B cell (primary cell): ENCODE measurements around the gene ERRFI1. TPM values are rescaled to one million over a fixed set of nuclear protein-coding genes. Genes with fewer than 3 reads are reported as not detected.

Experiments
- ATAC-seq: fragments of 200-7000 bp; cut with Tn5 transposase; one replicate; pipeline ENCODE4 v1.10.0; 2021; ENCODE audit warnings: low read depth, mild to moderate bottlenecking, moderate number of reproducible peaks, moderate library complexity
- CTCF ChIA-PET: fragments of 350-600 bp; sonication (Branson Sonifier 250); formaldehyde crosslinking; loops from one replicate; lab custom pipeline; 2021; ENCODE audit warnings: antibody characterized with exemption, inconsistent platforms; lab: Charles Lee
- POLR2A ChIA-PET: fragments of 350-600 bp; sonication (Branson Sonifier 250); formaldehyde crosslinking; loops from one replicate; lab custom pipeline; 2021; ENCODE audit warnings: antibody characterized with exemption; lab: Charles Lee
- DNase-seq: peaks from one replicate; pipeline ENCODE4 v3.0.0; 2013
- H2AFZ ChIP-seq: 2 replicates; pipeline ENCODE4 v1.6.1; 2012; ENCODE audit warnings: mild to moderate bottlenecking, low read depth, low read length; ENCODE audit not compliant: insufficient read depth, poor library complexity, severe bottlenecking
- H3K27ac ChIP-seq, 2 donors: 1 replicate in 1 of 2; 2 replicates in 1 of 2; pipeline ENCODE4 v1.5.1; 2012 to 2013; ENCODE audit warnings: low read length in 2 of 2, mild to moderate bottlenecking in 2 of 2, moderate library complexity in 1 of 2
- H3K27me3 ChIP-seq, 4 experiments: fragments of 200-600 bp in 1 of 4; sonication (generic) in 1 of 4; replicated peaks in 1 of 4; 1 replicate in 2 of 4; 2 replicates in 2 of 4; pipeline versions ENCODE4 v1.6.1 to v1.7.0; 2013 to 2016; ENCODE audit warnings: low read length in 3 of 4, mild to moderate bottlenecking in 2 of 4, mixed read lengths in 1 of 4, moderate library complexity in 1 of 4; ENCODE audit not compliant: insufficient read depth in 4 of 4, control insufficient read depth in 3 of 4; ENCODE audit errors: control extremely low read depth in 1 of 4
- H3K36me3 ChIP-seq, 2 experiments: replicated peaks in 1 of 2; 1 replicate in 1 of 2; 2 replicates in 1 of 2; pipeline versions ENCODE4 v1.6.1 to v1.7.1; 2013; ENCODE audit warnings: low read length in 1 of 2; ENCODE audit not compliant: insufficient read depth in 2 of 2, control insufficient read depth in 1 of 2; ENCODE audit errors: control extremely low read depth in 1 of 2, extremely low read depth in 1 of 2
- H3K4me1 ChIP-seq, 2 donors: fragments of 200-600 bp in 1 of 2; sonication (generic) in 1 of 2; 1 replicate in 1 of 2; 2 replicates in 1 of 2; pipeline versions ENCODE4 v1.5.1 to v1.6.1; 2013 to 2017; ENCODE audit warnings: low read length in 2 of 2; ENCODE audit not compliant: control insufficient read depth in 2 of 2, insufficient read depth in 2 of 2
- H3K4me2 ChIP-seq: replicated peaks from 2 replicates; pipeline ENCODE3; 2012; ENCODE audit warnings: mild to moderate bottlenecking, low read depth, low read length; ENCODE audit not compliant: poor library complexity, severe bottlenecking
- H3K4me3 ChIP-seq, 5 experiments: fragments of 200-600 bp in 1 of 5; sonication (generic) in 1 of 5; 1 replicate in 3 of 5; 2 replicates in 2 of 5; pipeline versions ENCODE4 v1.5.1 to v1.7.0; 2011 to 2016; ENCODE audit warnings: low read length in 4 of 5, mild to moderate bottlenecking in 4 of 5, low read depth in 2 of 5, control low read depth in 1 of 5, moderate library complexity in 1 of 5; ENCODE audit not compliant: insufficient read depth in 1 of 5; ENCODE audit errors: control extremely low read depth in 1 of 5, extremely low read depth in 1 of 5
- H3K79me2 ChIP-seq: fragments of 200-600 bp; sonication (generic); one replicate; pipeline ENCODE4 v1.6.0; 2016; ENCODE audit warnings: low read length; ENCODE audit not compliant: control insufficient read depth, insufficient read depth
- H3K9ac ChIP-seq: fragments of 200-600 bp; sonication (generic); 2 replicates; pipeline ENCODE4 v1.6.1; 2017; ENCODE audit warnings: mild to moderate bottlenecking, low read length, moderate library complexity
- H3K9me3 ChIP-seq, 3 donors: one replicate each; pipeline versions ENCODE4 v1.6.1 to v1.7.1; 2013; ENCODE audit warnings: low read length in 2 of 3; ENCODE audit not compliant: control insufficient read depth in 2 of 3, insufficient read depth in 1 of 3; ENCODE audit errors: control extremely low read depth in 1 of 3
- H4K20me1 ChIP-seq: 2 replicates; pipeline ENCODE4 v1.6.0; 2012; ENCODE audit warnings: mild to moderate bottlenecking, low read length; ENCODE audit not compliant: insufficient read depth, control insufficient read depth, poor library complexity, severe bottlenecking
- H3K27ac Mint-ChIP-seq: one replicate; pipeline ENCODE4 v1.8.0; 2021; ENCODE audit warnings: mixed read lengths
- H3K27me3 Mint-ChIP-seq: one replicate; pipeline ENCODE4 v1.8.0; 2021; ENCODE audit warnings: mixed read lengths
- H3K4me1 Mint-ChIP-seq: one replicate; pipeline ENCODE4 v1.8.0; 2021; ENCODE audit warnings: mixed read lengths
- H3K4me3 Mint-ChIP-seq: one replicate; pipeline ENCODE4 v1.8.0; 2021; ENCODE audit warnings: mixed read lengths
- H3K9me3 Mint-ChIP-seq: one replicate; pipeline ENCODE4 v1.8.0; 2022; ENCODE audit warnings: mixed read lengths; ENCODE audit not compliant: insufficient read depth
- EZH2 ChIP-seq: IDR thresholded peaks from 2 replicates; pipeline ENCODE4 v1.6.1; 2012; ENCODE audit warnings: borderline replicate concordance, low read depth, mild to moderate bottlenecking, moderate library complexity, low read length; ENCODE audit not compliant: insufficient read depth, poor library complexity, severe bottlenecking
- WGBS: methylation state at CpG from one replicate; pipeline ENCODE4 v1.1.5; 2013; ENCODE audit warnings: missing lambda C conversion rate; ENCODE audit not compliant: insufficient coverage; 5-methylcytosine and 5-hydroxymethylcytosine counted together
- intact Hi-C: fragments of 100-400 bp; cut with micrococcal nuclease; formaldehyde crosslinking; loops from one replicate; pipeline ENCODE4 v1.10.0; 2022
- polyA plus RNA-seq: library from polyadenylated mRNA; depleted of rRNA; stranded (reverse); fragments of >200 nt; gene quantifications from 2 replicates; pipeline ENCODE4 v1.2.3, GENCODE V29; 2012
- total RNA-seq, 2 donors: library from RNA; stranded (reverse); fragments of 120-200 nt in 1 of 2; gene quantifications; 1 replicate in 1 of 2; 2 replicates in 1 of 2; pipeline versions ENCODE4 v1.2.3 to v1.2.4, GENCODE V29; 2013 to 2022
- TF ChIP-seq, protein P1 (sequence below): fragments of 200-600 bp; IDR thresholded peaks from one replicate; pipeline ENCODE4 v1.8.0; 2022; ENCODE audit warnings: antibody characterized with exemption, mild to moderate bottlenecking

Gene ERRFI1
- total and polyA plus RNA-seq, 2 donors (not counting 1 experiment from before 2014, with no cell fraction given) = 1.5 to 2.0 TPM

- H3K4me3 ChIP-seq = no peak overlapping the region
- H3K4me3 Mint-ChIP-seq = no peak overlapping the region
- H3K79me2 ChIP-seq = no peaks in the 10 kb centered on the region
- WGBS = 86% methylated on average over 2 of the region's 4 CpGs
- H3K9ac ChIP-seq = no peak overlapping the region
- DNase-seq (no peak), ATAC-seq (no peak)
- H4K20me1 ChIP-seq = no peaks in the 10 kb centered on the region
- no peak overlapping the region for H2AFZ ChIP-seq
- no peaks in the 10 kb centered on the region for H3K4me1 Mint-ChIP-seq
- no peaks in the 10 kb centered on the region for H3K36me3 ChIP-seq
- no peaks in the 10 kb centered on the region for H3K4me1 ChIP-seq
- no peaks in the 10 kb centered on the region for H3K9me3 ChIP-seq
- ChIA-PET POLR2A (no interaction called here), CTCF (interaction anchor here (0.7 kb wide), 1 partner anchor 56 kb away, joined by 3 read pairs; no protein-coding TSS in a partner anchor)
- intact Hi-C loops = no loop called here
- H3K27ac Mint-ChIP-seq = no peak overlapping the region
- H3K4me2 ChIP-seq = no peak overlapping the region
- H3K27me3 Mint-ChIP-seq = peaks cover 26% of the 10 kb centered on the region
- H3K27me3 ChIP-seq = peaks cover 0 to 5% (median 2%) of the 10 kb centered on the region in 4 experiments
- no peak overlapping the region for H3K27ac ChIP-seq
- H3K9me3 Mint-ChIP-seq = peaks cover 3% of the 10 kb centered on the region
- no peak for TF ChIP-seq EZH2
- TF ChIP-seq, protein P1, sequence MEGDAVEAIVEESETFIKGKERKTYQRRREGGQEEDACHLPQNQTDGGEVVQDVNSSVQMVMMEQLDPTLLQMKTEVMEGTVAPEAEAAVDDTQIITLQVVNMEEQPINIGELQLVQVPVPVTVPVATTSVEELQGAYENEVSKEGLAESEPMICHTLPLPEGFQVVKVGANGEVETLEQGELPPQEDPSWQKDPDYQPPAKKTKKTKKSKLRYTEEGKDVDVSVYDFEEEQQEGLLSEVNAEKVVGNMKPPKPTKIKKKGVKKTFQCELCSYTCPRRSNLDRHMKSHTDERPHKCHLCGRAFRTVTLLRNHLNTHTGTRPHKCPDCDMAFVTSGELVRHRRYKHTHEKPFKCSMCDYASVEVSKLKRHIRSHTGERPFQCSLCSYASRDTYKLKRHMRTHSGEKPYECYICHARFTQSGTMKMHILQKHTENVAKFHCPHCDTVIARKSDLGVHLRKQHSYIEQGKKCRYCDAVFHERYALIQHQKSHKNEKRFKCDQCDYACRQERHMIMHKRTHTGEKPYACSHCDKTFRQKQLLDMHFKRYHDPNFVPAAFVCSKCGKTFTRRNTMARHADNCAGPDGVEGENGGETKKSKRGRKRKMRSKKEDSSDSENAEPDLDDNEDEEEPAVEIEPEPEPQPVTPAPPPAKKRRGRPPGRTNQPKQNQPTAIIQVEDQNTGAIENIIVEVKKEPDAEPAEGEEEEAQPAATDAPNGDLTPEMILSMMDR = no peak
These were observed 36.8 kb upstream of the ERRFI1 start for GRCh38 chr1:8062861-8063260.

GRCh38 chr1:8061673-8062386 lies 35.7 kb upstream of the ERRFI1 start:
- no peak for ATAC-seq
- H3K4me1 ChIP-seq = no peaks in the 10 kb centered on the region
- intact Hi-C loops = no loop called here
- no peak overlapping the region for H3K4me3 ChIP-seq
- H3K9ac ChIP-seq = no peak overlapping the region
- WGBS = 91% methylated on average over 6 of the region's 11 CpGs
- H3K27ac Mint-ChIP-seq = no peak overlapping the region
- H3K4me3 Mint-ChIP-seq = no peak overlapping the region
- POLR2A ChIA-PET = no interaction called here
- no peaks in the 10 kb centered on the region for H4K20me1 ChIP-seq
- DNase-seq = no peak
- peaks cover 0 to 5% (median 2%) of the 10 kb centered on the region in 4 experiments for H3K27me3 ChIP-seq
- peaks cover 3% of the 10 kb centered on the region for H3K9me3 Mint-ChIP-seq
- no peak overlapping the region for H3K4me2 ChIP-seq
- H3K27ac ChIP-seq = no peak overlapping the region
- CTCF ChIA-PET = no interaction called here
- no peak overlapping the region for H2AFZ ChIP-seq
- TF ChIP-seq, protein P1 = no peak
- no peak for TF ChIP-seq EZH2
- H3K4me1 Mint-ChIP-seq = no peaks in the 10 kb centered on the region
- no peaks in the 10 kb centered on the region for H3K9me3 ChIP-seq
- H3K79me2 ChIP-seq = no peaks in the 10 kb centered on the region
- peaks cover 31% of the 10 kb centered on the region for H3K27me3 Mint-ChIP-seq
- H3K36me3 ChIP-seq = no peaks in the 10 kb centered on the region
